ENCODE results near the gene ARID5A. TPM values are rescaled to one million over a fixed set of nuclear protein-coding genes. Genes with fewer than 3 reads are reported as not detected.
A peak's percentile ranks its signal among the peaks of the same experiment; 100 is the strongest.

Gene ARID5A
- total RNA-seq, 4 donors from 2014 or later, result 9.8 to 113 (median 18.1) TPM

DNA sequence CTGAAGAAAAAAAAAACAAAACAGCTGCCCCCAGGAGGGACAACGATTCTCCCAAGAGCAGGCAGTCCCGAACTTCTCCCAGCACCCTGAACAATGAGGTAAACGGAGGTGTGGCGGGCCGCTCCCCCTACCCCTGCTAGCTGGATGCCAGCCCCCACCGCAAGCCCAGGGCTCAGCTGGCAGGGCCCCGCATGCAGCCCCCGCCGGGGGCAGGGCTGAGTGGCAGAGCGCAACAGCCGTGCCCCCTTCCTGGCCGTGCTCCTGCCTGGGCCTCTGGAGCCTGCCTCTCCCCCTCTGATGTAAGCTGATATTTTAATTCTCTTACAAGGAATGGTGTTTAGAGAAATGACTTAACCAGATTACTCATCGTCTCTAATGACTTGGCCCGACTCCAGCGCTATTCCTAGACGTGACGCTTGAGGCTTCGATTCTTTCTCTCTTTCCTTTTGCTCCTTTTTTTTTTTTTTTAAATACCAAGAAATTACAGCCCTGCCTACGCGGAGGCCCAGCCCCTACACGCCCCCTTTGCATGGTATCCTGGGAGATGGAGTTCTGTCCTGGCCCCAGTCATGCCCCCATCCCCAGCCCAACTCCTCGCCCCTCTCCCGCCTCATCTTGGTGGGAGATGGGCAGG lies 4.6 kb upstream of the ARID5A start:
- Histone ChIP-seq H3K4me3 (peak overlapping the region; percentile 5 to 36 (median 25)), H3K9me3 (no peaks in the 10 kb centered on the region), H3K27me3 (no peaks in the 10 kb centered on the region), H3K4me1 (peaks cover 37 to 75% (median 60%) of the 10 kb centered on the region in 4 donors), H3K36me3 (no peaks in the 10 kb centered on the region), H3K27ac (peak overlapping the region; percentile 83 to 89 (median 86))
- DNase-seq, result peak; percentile 95
- 0 to 9% methylated on average over 9 to 23 of the region's 23 CpGs for WGBS, 2 donors (ENCODE audit: low coverage in 1 of 2)
- in situ Hi-C loops (cut with MboI; ENCODE audit: low pct_ligation_motif_present in 1 of 4, low pct_unique_long_range_greater_than_20kb in 1 of 4, low sequenced_read_pairs in 3 of 4), result no loop called here
- TF ChIP-seq POLR2AphosphoS5 (IDR thresholded peaks at IDR 0.05) (peak; percentile 78 to 83 (median 79)), EP300 (IDR thresholded peaks at IDR 0.05; ENCODE audit: low read depth) (peak; percentile 85), POLR2A (IDR thresholded peaks at IDR 0.05) (peak; percentile 38)
- TF ChIP-seq, protein P1, sequence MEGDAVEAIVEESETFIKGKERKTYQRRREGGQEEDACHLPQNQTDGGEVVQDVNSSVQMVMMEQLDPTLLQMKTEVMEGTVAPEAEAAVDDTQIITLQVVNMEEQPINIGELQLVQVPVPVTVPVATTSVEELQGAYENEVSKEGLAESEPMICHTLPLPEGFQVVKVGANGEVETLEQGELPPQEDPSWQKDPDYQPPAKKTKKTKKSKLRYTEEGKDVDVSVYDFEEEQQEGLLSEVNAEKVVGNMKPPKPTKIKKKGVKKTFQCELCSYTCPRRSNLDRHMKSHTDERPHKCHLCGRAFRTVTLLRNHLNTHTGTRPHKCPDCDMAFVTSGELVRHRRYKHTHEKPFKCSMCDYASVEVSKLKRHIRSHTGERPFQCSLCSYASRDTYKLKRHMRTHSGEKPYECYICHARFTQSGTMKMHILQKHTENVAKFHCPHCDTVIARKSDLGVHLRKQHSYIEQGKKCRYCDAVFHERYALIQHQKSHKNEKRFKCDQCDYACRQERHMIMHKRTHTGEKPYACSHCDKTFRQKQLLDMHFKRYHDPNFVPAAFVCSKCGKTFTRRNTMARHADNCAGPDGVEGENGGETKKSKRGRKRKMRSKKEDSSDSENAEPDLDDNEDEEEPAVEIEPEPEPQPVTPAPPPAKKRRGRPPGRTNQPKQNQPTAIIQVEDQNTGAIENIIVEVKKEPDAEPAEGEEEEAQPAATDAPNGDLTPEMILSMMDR (IDR thresholded peaks at IDR 0.05), result no peak
- intact Hi-C loops (cut with DNase I; ENCODE audit: low total_unique reads), result no loop called here

DNA sequence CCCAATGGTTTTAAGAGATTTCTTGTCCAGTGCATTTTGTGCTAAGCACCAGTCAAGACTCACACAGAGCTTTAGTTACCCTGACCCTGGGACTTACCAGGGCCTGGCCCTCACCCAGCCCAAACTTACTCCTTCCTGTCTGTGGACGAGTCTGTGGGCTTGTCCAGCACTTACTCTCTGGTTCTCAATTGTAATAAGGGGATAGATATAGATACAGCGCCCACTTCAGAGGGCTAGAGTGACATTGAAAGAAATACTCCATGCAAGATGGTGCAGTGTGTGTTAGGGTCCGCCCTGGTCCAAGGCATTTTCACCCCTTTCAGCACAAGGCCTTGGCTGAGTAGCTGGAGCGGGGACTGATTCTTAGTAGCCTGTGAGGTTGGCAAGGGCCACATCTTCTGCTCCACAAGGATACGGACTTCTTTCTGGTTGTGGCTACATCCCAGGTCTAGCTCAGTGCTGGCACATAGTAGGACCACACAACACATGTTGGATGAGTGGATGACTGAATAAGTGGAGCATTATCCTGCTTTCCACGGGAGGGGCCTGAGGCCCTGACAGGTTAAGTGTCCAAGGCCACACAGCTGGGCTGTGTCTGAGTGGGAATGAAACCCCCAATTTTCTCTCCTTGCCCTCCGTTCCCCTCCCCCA lies 3.8 kb upstream of the ARID5A start:
- Histone ChIP-seq H3K4me3 (no peak overlapping the region), H3K4me1 (peaks cover 37 to 74% (median 62%) of the 10 kb centered on the region in 4 donors), H3K9me3 (no peaks in the 10 kb centered on the region), H3K27me3 (no peaks in the 10 kb centered on the region), H3K36me3 (no peaks in the 10 kb centered on the region), H3K27ac (peak overlapping the region; percentile 83 to 89 (median 86))
- intact Hi-C loops (cut with DNase I; ENCODE audit: low total_unique reads) (no loop called here), in situ Hi-C loops (cut with MboI; ENCODE audit: low pct_ligation_motif_present in 1 of 4, low pct_unique_long_range_greater_than_20kb in 1 of 4, low sequenced_read_pairs in 3 of 4) (no loop called here)
- no peak for DNase-seq
- TF ChIP-seq EP300 (IDR thresholded peaks at IDR 0.05; ENCODE audit: low read depth), result no peak
- no peak for TF ChIP-seq POLR2A (IDR thresholded peaks at IDR 0.05)
- TF ChIP-seq, protein P1 (IDR thresholded peaks at IDR 0.05), result no peak
- no peak for TF ChIP-seq POLR2AphosphoS5 (IDR thresholded peaks at IDR 0.05)
- 83% methylated on average over 7 of the region's 7 CpGs; no CpG with 5 or more reads in 1 of the 2 donors for WGBS, 2 donors (ENCODE audit: low coverage in 1 of 2)

DNA sequence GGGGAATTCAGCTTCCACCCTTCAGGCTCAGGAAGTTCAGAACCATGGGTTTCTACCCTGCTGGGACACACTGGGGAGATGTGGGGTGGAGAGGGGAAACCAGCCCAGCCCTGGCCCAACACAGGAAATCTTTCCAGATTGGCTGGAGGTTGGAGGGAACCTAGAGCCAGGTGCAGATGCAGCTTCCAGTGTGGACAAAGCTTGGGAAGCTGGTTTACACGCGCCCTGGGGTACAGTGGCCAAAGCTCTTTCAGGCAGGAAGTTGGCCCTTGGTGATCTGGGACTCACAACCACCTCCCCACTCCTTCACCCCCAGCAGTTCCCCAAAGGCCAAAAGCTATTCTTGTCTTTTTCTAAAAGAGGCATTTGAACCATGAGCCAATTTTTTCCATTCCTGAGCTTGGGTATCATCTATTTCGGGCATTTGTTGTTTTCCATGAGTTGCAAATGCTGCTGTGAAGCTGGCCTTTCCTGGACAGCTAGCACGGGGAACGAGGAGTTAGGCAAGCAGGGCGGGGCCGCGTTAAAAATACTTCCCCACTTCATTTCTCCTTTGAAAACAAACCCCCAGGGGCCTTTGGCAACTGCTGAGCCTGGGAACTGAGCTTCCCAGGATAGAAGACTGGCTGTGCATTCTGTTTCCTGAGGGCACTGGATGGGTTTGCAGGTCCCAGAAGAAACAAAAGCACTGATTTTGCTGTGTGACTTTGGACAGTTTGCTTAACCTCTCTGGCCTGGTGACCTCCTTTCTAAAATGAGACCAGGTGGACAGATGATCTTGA lies 3.1 kb upstream of the ARID5A start:
- TF ChIP-seq POLR2A (IDR thresholded peaks at IDR 0.05) (no peak), POLR2AphosphoS5 (IDR thresholded peaks at IDR 0.05) (peak in 2 of 3 donors; percentile 50 to 62)
- Histone ChIP-seq H3K36me3 (no peaks in the 10 kb centered on the region), H3K4me3 (no peak overlapping the region), H3K27me3 (no peaks in the 10 kb centered on the region), H3K27ac (peak overlapping the region; percentile 83 to 89 (median 86)), H3K9me3 (no peaks in the 10 kb centered on the region), H3K4me1 (peaks cover 37 to 74% (median 63%) of the 10 kb centered on the region in 4 donors)
- intact Hi-C loops (cut with DNase I; ENCODE audit: low total_unique reads) (no loop called here), in situ Hi-C loops (cut with MboI; ENCODE audit: low pct_ligation_motif_present in 1 of 4, low pct_unique_long_range_greater_than_20kb in 1 of 4, low sequenced_read_pairs in 3 of 4) (no loop called here)
- WGBS, 2 donors (ENCODE audit: low coverage in 1 of 2), result 34% methylated on average over 8 of the region's 8 CpGs; no CpG with 5 or more reads in 1 of the 2 donors
- DNase-seq, result peak; percentile 66

DNA sequence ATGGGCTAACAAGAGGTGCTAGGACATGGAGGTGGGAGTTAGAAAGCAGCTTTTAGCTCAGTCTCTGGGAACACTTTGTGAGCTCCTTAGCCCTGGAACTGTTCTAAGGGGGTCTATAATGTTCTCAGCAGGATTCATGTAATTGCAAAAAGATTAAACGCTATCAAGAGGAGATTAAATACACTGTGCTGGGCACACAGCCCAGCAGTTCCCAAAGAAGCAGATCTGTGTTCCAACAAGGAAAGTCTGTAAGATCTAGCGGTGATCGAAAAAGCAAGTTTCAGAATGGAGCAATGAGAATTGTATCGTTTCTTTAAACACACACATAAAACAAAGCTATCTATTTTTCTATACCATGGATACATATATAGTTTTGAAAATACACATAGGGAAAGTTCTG lies 2.4 kb upstream of the ARID5A start:
- TF ChIP-seq POLR2AphosphoS5 (IDR thresholded peaks at IDR 0.05), result no peak
- TF ChIP-seq EP300 (IDR thresholded peaks at IDR 0.05; ENCODE audit: low read depth), result no peak
- TF ChIP-seq, protein P1 (IDR thresholded peaks at IDR 0.05), result no peak
- H3K4me3 ChIP-seq, result no peak overlapping the region

More for the DNA sequence above, 2.4 kb upstream of the ARID5A start:
- Histone ChIP-seq H3K9me3 (no peaks in the 10 kb centered on the region), H3K27ac (peak overlapping the region; percentile 83 to 89 (median 86)), H3K36me3 (no peaks in the 10 kb centered on the region), H3K27me3 (no peaks in the 10 kb centered on the region), H3K4me1 (peaks cover 37 to 74% (median 68%) of the 10 kb centered on the region in 4 donors)
- no peak for DNase-seq
- intact Hi-C loops (cut with DNase I; ENCODE audit: low total_unique reads) (no loop called here), in situ Hi-C loops (cut with MboI; ENCODE audit: low pct_ligation_motif_present in 1 of 4, low pct_unique_long_range_greater_than_20kb in 1 of 4, low sequenced_read_pairs in 3 of 4) (no loop called here)
- 37 to 47% methylated on average over 4 of the region's 4 CpGs for WGBS, 2 donors (ENCODE audit: low coverage in 1 of 2)
